NCI-H446 treated with DMSO at 0.1 percent for 48 hours (cell line): ENCODE data around the gene ZNF222.
A peak's percentile ranks its signal among the peaks of the same experiment; 100 is the strongest.

ENCODE experiments used
- DNase-seq: peaks from one replicate; lab custom pipeline; 2025; lab: John Stamatoyannopoulos, UW

Gene ZNF222

DNA sequence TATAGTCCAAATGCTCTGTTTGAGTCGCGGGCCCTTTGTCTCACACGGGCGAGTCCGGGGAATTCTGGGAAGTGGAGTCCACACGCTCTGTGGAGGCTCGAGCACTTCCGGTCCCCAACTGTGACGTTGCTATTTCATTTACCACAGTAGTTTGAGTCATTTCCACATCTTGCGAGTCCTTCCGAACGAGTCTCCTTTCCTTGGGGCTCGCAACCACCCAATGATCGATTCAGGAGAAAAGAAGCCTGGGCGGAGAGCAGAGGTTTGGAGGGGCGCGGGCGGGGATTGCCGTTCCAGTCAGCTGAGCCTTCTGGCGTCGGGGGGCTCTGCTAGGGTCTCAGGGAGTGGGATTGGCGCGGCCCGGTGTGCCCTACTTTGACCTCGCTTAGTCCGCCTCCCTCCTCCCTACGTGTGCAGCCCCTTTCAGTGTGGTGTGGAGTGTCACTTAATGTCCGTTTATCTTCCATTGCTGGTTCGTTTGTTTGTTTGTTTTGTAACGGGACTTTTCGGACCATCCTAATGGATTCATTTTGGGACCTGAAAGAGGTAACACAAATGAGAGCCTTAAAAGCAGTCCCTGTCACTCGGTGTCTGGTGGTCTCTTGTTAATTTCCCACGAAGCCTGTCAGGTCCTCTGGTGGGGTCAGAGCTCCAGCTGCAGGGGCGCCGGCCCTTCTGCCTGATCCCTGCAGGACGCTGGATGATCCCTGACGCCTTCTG is at the start of gene ZNF222:
Gene ZNF222, plus strand, starts transcription at position 163 of the 720 bp plus-strand sequence. Its CDS starts 58 bp downstream, at position 221.
- peak; percentile 74 for DNase-seq

- no peak for DNase-seq
These were observed 48.4 kb upstream of the ZNF222 start for GRCh38 chr19:43976732-43977131.

- no peak for DNase-seq
These were observed 41.7 kb upstream of the ZNF222 start for GRCh38 chr19:43983544-43983911.

GRCh38 chr19:43983912-43984686 is 41.1 kb upstream of the ZNF222 start, which contains the start of gene ZNF155:
TSS of gene ZNF155 (plus strand) at chr19:43984188. CDS start at chr19:43988544, 4,356 bp downstream.
- peak; percentile 91 for DNase-seq

DNA sequence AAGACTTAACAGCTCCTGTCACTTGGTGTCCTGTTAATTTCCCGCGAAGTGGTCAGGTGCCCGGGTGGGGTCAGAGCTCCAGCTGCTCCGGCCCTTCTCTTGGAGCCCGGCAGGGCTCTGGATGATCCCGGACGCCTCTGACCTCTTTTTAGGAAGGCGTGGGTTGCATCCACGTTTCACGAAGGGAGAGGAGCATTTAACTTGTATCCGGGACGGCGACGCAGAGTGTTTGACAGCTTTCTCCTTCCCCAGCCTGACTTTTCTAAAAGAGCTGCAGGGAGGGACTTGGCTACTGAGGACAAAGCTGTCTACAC is 40.5 kb upstream of the ZNF222 start:
- DNase-seq = no peak

DNA sequence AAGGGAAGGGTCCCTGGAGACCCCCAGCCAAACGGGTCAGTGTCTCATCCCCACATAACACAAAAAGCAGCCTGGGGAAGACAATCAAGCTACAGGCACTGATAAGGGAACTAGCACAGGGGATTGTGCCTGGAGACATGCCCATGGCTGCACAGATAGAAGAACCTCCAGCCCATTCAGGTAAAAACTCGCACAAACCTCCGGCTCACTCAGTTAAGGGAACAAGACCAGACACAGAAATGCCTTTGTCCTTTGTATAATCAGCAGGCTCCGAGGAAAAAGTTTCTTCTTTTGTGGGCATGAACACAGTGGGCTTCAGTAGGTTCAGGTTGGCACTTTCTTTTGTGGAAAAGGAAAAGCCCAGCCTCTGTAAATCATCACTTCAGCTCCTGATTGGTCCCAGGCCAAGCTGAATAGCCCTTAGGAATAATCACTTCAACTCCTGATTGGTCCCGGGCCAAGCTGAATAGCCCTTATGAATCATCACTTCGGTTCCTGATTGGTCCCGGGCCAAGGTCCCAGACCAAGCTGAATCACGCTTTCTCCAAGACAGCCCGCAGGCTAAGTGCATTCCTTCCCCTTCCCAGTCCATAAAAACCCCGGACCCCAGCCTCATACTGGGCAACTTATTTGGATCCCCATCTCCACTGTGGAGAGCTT is 27.4 kb upstream of the ZNF222 start:
- DNase-seq = no peak

DNA sequence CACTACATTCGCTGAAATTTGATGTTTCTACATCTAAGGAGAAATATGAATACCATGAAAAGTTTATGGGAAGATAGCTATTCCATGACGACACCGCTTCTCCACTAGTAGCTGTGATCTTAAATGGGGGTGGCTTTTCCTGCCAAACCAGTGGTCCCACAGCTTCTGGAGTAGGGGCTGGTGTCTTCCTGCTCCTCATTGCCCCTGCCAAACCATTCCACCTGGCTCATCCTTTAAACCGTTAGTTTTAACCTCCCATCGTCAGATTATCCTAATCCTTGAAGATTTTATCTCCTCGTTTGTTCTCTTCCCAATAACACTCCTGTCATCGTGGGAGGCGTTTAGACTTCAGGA is 23.0 kb upstream of the ZNF222 start:
- no peak for DNase-seq

- peak; percentile 91 for DNase-seq
These were observed 22.4 kb upstream of the ZNF222 start, which contains the start of gene ZNF230 for GRCh38 chr19:44002566-44003460. TSS of gene ZNF230 (plus strand) at chr19:44002957. CDS start at chr19:44007079, 4,122 bp downstream.

GRCh38 chr19:44003461-44004009 is 21.6 kb upstream of the ZNF222 start:
- DNase-seq = no peak

GRCh38 chr19:44005973-44006372 is 19.2 kb upstream of the ZNF222 start:
- DNase-seq = no peak

DNA sequence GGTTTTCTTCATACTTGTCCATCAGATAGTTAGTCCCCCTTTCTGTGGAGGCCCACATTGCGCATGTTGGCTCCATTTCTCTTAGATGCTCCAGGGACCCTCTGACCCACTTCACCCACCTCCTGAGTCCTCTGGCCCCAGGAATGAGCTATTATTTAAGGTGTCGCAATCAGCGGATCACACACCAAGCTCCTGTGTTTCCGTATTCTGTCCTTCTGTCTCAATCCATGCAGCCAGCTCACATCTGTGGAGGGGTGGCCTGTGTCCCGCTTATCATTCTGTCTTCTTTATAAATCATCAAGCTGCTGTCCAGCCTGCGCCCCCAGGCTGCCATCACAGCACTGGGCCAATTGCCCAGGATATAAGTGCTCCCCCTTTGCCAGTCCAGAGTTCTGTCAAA is 17.7 kb upstream of the ZNF222 start:
- no peak for DNase-seq

GRCh38 chr19:44010468-44010867 is 14.7 kb upstream of the ZNF222 start:
- no peak for DNase-seq

GRCh38 chr19:44019498-44019897 is 5.7 kb upstream of the ZNF222 start:
- DNase-seq = no peak

- no peak for DNase-seq
These were observed 4.0 kb upstream of the ZNF222 start for GRCh38 chr19:44021221-44021620.

GRCh38 chr19:44024900-44025216 is 321 bp upstream of the ZNF222 start:
- no peak for DNase-seq

- DNase-seq = no peak
These were observed 1.4 kb downstream of the ZNF222 start for GRCh38 chr19:44026622-44027021.

DNA sequence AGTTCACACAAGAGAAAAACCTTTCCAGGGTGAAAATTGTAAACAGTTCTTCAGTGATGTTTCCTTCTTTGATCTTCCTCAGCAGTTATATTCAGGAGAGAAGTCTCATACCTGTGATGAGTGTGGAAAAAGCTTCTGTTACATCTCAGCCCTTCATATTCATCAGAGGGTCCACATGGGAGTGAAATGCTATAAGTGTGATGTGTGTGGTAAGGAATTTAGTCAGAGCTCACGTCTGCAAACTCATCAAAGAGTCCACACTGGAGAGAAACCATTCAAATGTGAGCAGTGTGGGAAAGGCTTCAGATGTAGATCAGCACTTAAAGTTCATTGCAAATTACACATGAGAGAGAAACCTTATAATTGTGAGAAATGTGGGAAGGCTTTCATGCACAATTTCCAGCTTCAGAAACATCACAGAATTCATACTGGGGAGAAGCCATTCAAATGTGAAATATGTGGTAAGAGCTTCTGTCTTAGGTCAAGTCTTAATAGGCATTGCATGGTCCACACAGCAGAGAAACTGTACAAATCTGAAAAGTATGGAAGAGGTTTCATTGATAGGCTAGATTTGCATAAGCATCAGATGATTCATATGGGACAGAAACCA is 6.9 kb downstream of the ZNF222 start:
- DNase-seq = no peak

GRCh38 chr19:44042147-44042546 is 17.0 kb downstream of the ZNF222 start:
- DNase-seq = no peak

GRCh38 chr19:44050740-44051649 is 25.8 kb downstream of the ZNF222 start:
- DNase-seq = no peak
